ENCODE measurements around the gene CAVIN4. TPM values are rescaled to one million over a fixed set of nuclear protein-coding genes. Genes with fewer than 3 reads are reported as not detected.

Gene CAVIN4
- polyA plus RNA-seq, 1 donor (not counting 4 experiments of a cell fraction or from before 2014, with no cell fraction given) = 0.18 TPM

DNA sequence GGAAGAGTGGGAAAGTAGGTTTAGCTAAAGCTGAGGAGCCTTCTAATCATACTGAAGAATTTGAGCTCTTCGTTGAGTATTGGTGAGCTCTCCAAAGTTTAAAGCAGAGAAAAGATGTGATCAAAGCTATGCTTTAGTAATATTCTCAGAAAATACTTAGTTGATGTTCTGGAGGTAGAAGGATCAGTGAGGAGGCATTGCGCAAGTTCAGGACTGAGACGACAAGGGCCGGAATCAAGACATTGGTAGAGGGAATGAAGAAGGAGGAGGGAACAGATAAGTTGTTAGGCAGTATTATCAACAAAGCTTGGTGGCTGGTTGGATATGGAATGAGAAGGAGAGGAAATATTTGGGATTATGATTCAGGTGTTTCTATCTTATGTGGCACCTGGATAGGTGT lies 7.1 kb downstream of the CAVIN4 start:
- no peak overlapping the region for H2AFZ ChIP-seq (ENCODE audit: control insufficient read depth, low read length)
- peaks cover 9% of the 10 kb centered on the region for H3K4me1 ChIP-seq (ENCODE audit: control insufficient read depth, extremely low read depth, insufficient read depth, low read length)
- no peaks in the 10 kb centered on the region for H3K36me3 ChIP-seq (ENCODE audit: control insufficient read depth in 2 of 2, extremely low read depth in 1 of 2, insufficient read depth in 2 of 2, low read length in 2 of 2)
- H3K79me2 ChIP-seq (ENCODE audit: control insufficient read depth, insufficient read depth, low read length) = no peaks in the 10 kb centered on the region
- dilution Hi-C loops (cut with MboI; ENCODE audit: extremely low pct_ligation_motif_present, low sequenced_read_pairs) = loop anchor here (25.0 kb wide), 1 partner anchor 273 kb away; no protein-coding TSS in a partner anchor
- no peak overlapping the region for H3K4me3 ChIP-seq (ENCODE audit: control insufficient read depth in 2 of 3, extremely low read depth in 1 of 3, insufficient read depth in 2 of 3, low read depth in 1 of 3, low read length in 3 of 3)
- FAIRE-seq = no peak
- no peaks in the 10 kb centered on the region for H3K9me3 ChIP-seq (ENCODE audit: control insufficient read depth, low read depth, low read length)
- TF ChIP-seq CTCF (optimal IDR thresholded peaks at IDR 0.05 in 1 of 3, IDR thresholded peaks at IDR 0.05 in 1 of 3, conservative IDR thresholded peaks at IDR 0.05 in 1 of 3; ENCODE audit: extremely low read depth in 1 of 3, insufficient read depth in 2 of 3, low read length in 3 of 3) (no peak), EZH2 (IDR thresholded peaks at IDR 0.05; ENCODE audit: low read length) (no peak)
- no peaks in the 10 kb centered on the region for H3K27me3 ChIP-seq (ENCODE audit: control insufficient read depth, extremely low read depth, insufficient read depth, low read length)
- no peak overlapping the region for H3K4me2 ChIP-seq (ENCODE audit: control insufficient read depth, extremely low read depth, insufficient read depth, low read depth, low read length)
- no peaks in the 10 kb centered on the region for H4K20me1 ChIP-seq (ENCODE audit: control insufficient read depth, extremely low read depth, insufficient read depth, low read length)
- no peak overlapping the region for H3K27ac ChIP-seq (ENCODE audit: control insufficient read depth, insufficient read depth, low read length)
- DNase-seq (ENCODE audit: low read depth, low spot score) = no peak
- H3K9me1 ChIP-seq (ENCODE audit: control insufficient read depth, extremely low read depth, insufficient read depth, low read length) = no peaks in the 10 kb centered on the region
- H3K9ac ChIP-seq (ENCODE audit: control insufficient read depth, extremely low read depth, insufficient read depth, low read length) = no peak overlapping the region

GRCh38 chr9:100586093-100586492 lies 8.2 kb downstream of the CAVIN4 start:
- Histone ChIP-seq H3K4me3 (ENCODE audit: control insufficient read depth in 2 of 3, extremely low read depth in 1 of 3, insufficient read depth in 2 of 3, low read depth in 1 of 3, low read length in 3 of 3) (no peak overlapping the region), H3K27ac (ENCODE audit: control insufficient read depth, insufficient read depth, low read length) (no peak overlapping the region), H4K20me1 (ENCODE audit: control insufficient read depth, extremely low read depth, insufficient read depth, low read length) (no peaks in the 10 kb centered on the region), H3K4me2 (ENCODE audit: control insufficient read depth, extremely low read depth, insufficient read depth, low read depth, low read length) (no peak overlapping the region), H3K9me3 (ENCODE audit: control insufficient read depth, low read depth, low read length) (no peaks in the 10 kb centered on the region), H3K79me2 (ENCODE audit: control insufficient read depth, insufficient read depth, low read length) (no peaks in the 10 kb centered on the region), H3K27me3 (ENCODE audit: control insufficient read depth, extremely low read depth, insufficient read depth, low read length) (no peaks in the 10 kb centered on the region), H2AFZ (ENCODE audit: control insufficient read depth, low read length) (no peak overlapping the region), H3K36me3 (ENCODE audit: control insufficient read depth in 2 of 2, extremely low read depth in 1 of 2, insufficient read depth in 2 of 2, low read length in 2 of 2) (no peaks in the 10 kb centered on the region), H3K9ac (ENCODE audit: control insufficient read depth, extremely low read depth, insufficient read depth, low read length) (no peak overlapping the region), H3K9me1 (ENCODE audit: control insufficient read depth, extremely low read depth, insufficient read depth, low read length) (no peaks in the 10 kb centered on the region), H3K4me1 (ENCODE audit: control insufficient read depth, extremely low read depth, insufficient read depth, low read length) (peaks cover 9% of the 10 kb centered on the region)
- DNase-seq (ENCODE audit: low read depth, low spot score) (no peak), FAIRE-seq (no peak)
- dilution Hi-C loops (cut with MboI; ENCODE audit: extremely low pct_ligation_motif_present, low sequenced_read_pairs) = loop anchor here (25.0 kb wide), 1 partner anchor 274 kb away; no protein-coding TSS in a partner anchor
- TF ChIP-seq EZH2 (IDR thresholded peaks at IDR 0.05; ENCODE audit: low read length) = no peak
- no peak for TF ChIP-seq CTCF (optimal IDR thresholded peaks at IDR 0.05 in 1 of 3, IDR thresholded peaks at IDR 0.05 in 1 of 3, conservative IDR thresholded peaks at IDR 0.05 in 1 of 3; ENCODE audit: extremely low read depth in 1 of 3, insufficient read depth in 2 of 3, low read length in 3 of 3)

Data from keratinocyte (primary cell).